ENCODE results near the gene G6PC3. TPM values are rescaled to one million over a fixed set of nuclear protein-coding genes. Genes with fewer than 3 reads are reported as not detected.
"Not testable (repeated sequence)": the region's sequence is repeated elsewhere in the genome, so short reads cannot be mapped to it uniquely, and the experiment has no call there.

Gene G6PC3
- total RNA-seq, 1 experiment from 2014 or later: 59.6 TPM

GRCh38 chr17:44033861-44034408 is 36.6 kb upstream of the G6PC3 start:
- DNase-seq: no peak

GRCh38 chr17:44034688-44035087 is 35.8 kb upstream of the G6PC3 start:
- not testable (repeated sequence) for H3K4me3 ChIP-seq (ENCODE audit: low read length); DNase-seq; H3K27me3 ChIP-seq (ENCODE audit: low read length); H3K4me1 ChIP-seq (ENCODE audit: low read length); H3K4me2 ChIP-seq (ENCODE audit: low read depth, low read length, poor library complexity, severe bottlenecking); H2AFZ ChIP-seq (ENCODE audit: low read length); H3K9ac ChIP-seq (ENCODE audit: low read length); H3K27ac ChIP-seq (ENCODE audit: low read length); H3K9me3 ChIP-seq (ENCODE audit: low read length); H3K79me2 ChIP-seq (ENCODE audit: low read length); H4K20me1 ChIP-seq (ENCODE audit: insufficient read depth, low read depth, low read length); H3K9me2 ChIP-seq (replicated peaks; ENCODE audit: insufficient read depth, low read length)
- peaks cover 29% of the 10 kb centered on the region for H3K36me3 ChIP-seq (ENCODE audit: insufficient read depth, low read length)

More at GRCh38 chr17:44033861-44034408, 36.6 kb upstream of the G6PC3 start:
- Histone ChIP-seq H3K9me3 (ENCODE audit: low read length) (no peaks in the 10 kb centered on the region), H3K27ac (ENCODE audit: low read length) (no peak overlapping the region), H4K20me1 (ENCODE audit: insufficient read depth, low read depth, low read length) (no peaks in the 10 kb centered on the region), H3K9me2 (replicated peaks; ENCODE audit: insufficient read depth, low read length) (no peaks in the 10 kb centered on the region), H3K27me3 (ENCODE audit: low read length) (no peaks in the 10 kb centered on the region), H2AFZ (ENCODE audit: low read length) (no peak overlapping the region), H3K4me1 (ENCODE audit: low read length) (no peaks in the 10 kb centered on the region), H3K4me2 (ENCODE audit: low read depth, low read length, poor library complexity, severe bottlenecking) (no peak overlapping the region), H3K9ac (ENCODE audit: low read length) (no peak overlapping the region), H3K36me3 (ENCODE audit: insufficient read depth, low read length) (peaks cover 28% of the 10 kb centered on the region), H3K4me3 (ENCODE audit: low read length) (no peak overlapping the region), H3K79me2 (ENCODE audit: low read length) (peaks cover 4% of the 10 kb centered on the region; the same call in 1 of the 2 replicates)

- peaks cover 14% of the 10 kb centered on the region; the same call in 1 of the 2 replicates for H4K20me1 ChIP-seq (ENCODE audit: insufficient read depth, low read depth, low read length)
- peaks cover 31% of the 10 kb centered on the region for H3K36me3 ChIP-seq (ENCODE audit: insufficient read depth, low read length)
- DNase-seq: no peak
- no peaks in the 10 kb centered on the region for H3K9me2 ChIP-seq (replicated peaks; ENCODE audit: insufficient read depth, low read length)
- H3K9me3 ChIP-seq (ENCODE audit: low read length): no peaks in the 10 kb centered on the region
- no peak overlapping the region for H3K4me3 ChIP-seq (ENCODE audit: low read length)
- H3K79me2 ChIP-seq (ENCODE audit: low read length): peaks cover 29% of the 10 kb centered on the region
- no peak overlapping the region for H3K27ac ChIP-seq (ENCODE audit: low read length)
- H2AFZ ChIP-seq (ENCODE audit: low read length): no peak overlapping the region
- peaks cover 4% of the 10 kb centered on the region for H3K4me1 ChIP-seq (ENCODE audit: low read length)
- H3K9ac ChIP-seq (ENCODE audit: low read length): no peak overlapping the region
- no peak overlapping the region for H3K4me2 ChIP-seq (ENCODE audit: low read depth, low read length, poor library complexity, severe bottlenecking)
- no peaks in the 10 kb centered on the region for H3K27me3 ChIP-seq (ENCODE audit: low read length)
Measured at GRCh38 chr17:44037471-44037870, 33.1 kb upstream of the G6PC3 start.

GRCh38 chr17:44038604-44039011 is 31.9 kb upstream of the G6PC3 start:
- Histone ChIP-seq H3K4me1 (ENCODE audit: low read length) (peaks cover 4% of the 10 kb centered on the region), H3K4me2 (ENCODE audit: low read depth, low read length, poor library complexity, severe bottlenecking) (no peak overlapping the region), H4K20me1 (ENCODE audit: insufficient read depth, low read depth, low read length) (peaks cover 20% of the 10 kb centered on the region; the same call in 1 of the 2 replicates), H3K9me2 (replicated peaks; ENCODE audit: insufficient read depth, low read length) (no peaks in the 10 kb centered on the region), H3K27me3 (ENCODE audit: low read length) (no peaks in the 10 kb centered on the region), H3K79me2 (ENCODE audit: low read length) (peaks cover 38% of the 10 kb centered on the region), H3K9me3 (ENCODE audit: low read length) (no peaks in the 10 kb centered on the region), H3K36me3 (ENCODE audit: insufficient read depth, low read length) (peaks cover 28% of the 10 kb centered on the region), H2AFZ (ENCODE audit: low read length) (no peak overlapping the region), H3K4me3 (ENCODE audit: low read length) (no peak overlapping the region), H3K9ac (ENCODE audit: low read length) (no peak overlapping the region), H3K27ac (ENCODE audit: low read length) (no peak overlapping the region)
- no peak for DNase-seq

- Histone ChIP-seq H3K4me2 (ENCODE audit: low read depth, low read length, poor library complexity, severe bottlenecking) (no peak overlapping the region), H3K4me3 (ENCODE audit: low read length) (no peak overlapping the region), H3K27ac (ENCODE audit: low read length) (no peak overlapping the region), H3K9me3 (ENCODE audit: low read length) (no peaks in the 10 kb centered on the region), H3K9me2 (replicated peaks; ENCODE audit: insufficient read depth, low read length) (no peaks in the 10 kb centered on the region), H3K27me3 (ENCODE audit: low read length) (no peaks in the 10 kb centered on the region), H3K9ac (ENCODE audit: low read length) (no peak overlapping the region), H2AFZ (ENCODE audit: low read length) (no peak overlapping the region), H3K4me1 (ENCODE audit: low read length) (peaks cover 4% of the 10 kb centered on the region), H3K79me2 (ENCODE audit: low read length) (peaks cover 51% of the 10 kb centered on the region), H4K20me1 (ENCODE audit: insufficient read depth, low read depth, low read length) (peaks cover 29% of the 10 kb centered on the region), H3K36me3 (ENCODE audit: insufficient read depth, low read length) (peaks cover 27% of the 10 kb centered on the region)
- no peak for DNase-seq
Measured at GRCh38 chr17:44039829-44040635, 30.5 kb upstream of the G6PC3 start.

GRCh38 chr17:44043272-44043696 is 27.3 kb upstream of the G6PC3 start:
- no peaks in the 10 kb centered on the region for H3K27me3 ChIP-seq (ENCODE audit: low read length)
- no peaks in the 10 kb centered on the region for H3K9me2 ChIP-seq (replicated peaks; ENCODE audit: insufficient read depth, low read length)
- peaks cover 69% of the 10 kb centered on the region for H3K79me2 ChIP-seq (ENCODE audit: low read length)
- no peaks in the 10 kb centered on the region for H3K9me3 ChIP-seq (ENCODE audit: low read length)
- no peak overlapping the region for H3K27ac ChIP-seq (ENCODE audit: low read length)
- no peak overlapping the region for H3K9ac ChIP-seq (ENCODE audit: low read length)
- no peak for DNase-seq
- no peak overlapping the region for H2AFZ ChIP-seq (ENCODE audit: low read length)
- H4K20me1 ChIP-seq (ENCODE audit: insufficient read depth, low read depth, low read length): peaks cover 29% of the 10 kb centered on the region
- peaks cover 25% of the 10 kb centered on the region for H3K36me3 ChIP-seq (ENCODE audit: insufficient read depth, low read length)
- H3K4me2 ChIP-seq (ENCODE audit: low read depth, low read length, poor library complexity, severe bottlenecking): no peak overlapping the region
- no peak overlapping the region for H3K4me3 ChIP-seq (ENCODE audit: low read length)
- peaks cover 4% of the 10 kb centered on the region for H3K4me1 ChIP-seq (ENCODE audit: low read length)

- Histone ChIP-seq H3K4me3 (ENCODE audit: low read length) (no peak overlapping the region), H3K4me2 (ENCODE audit: low read depth, low read length, poor library complexity, severe bottlenecking) (no peak overlapping the region), H3K9ac (ENCODE audit: low read length) (no peak overlapping the region), H3K36me3 (ENCODE audit: insufficient read depth, low read length) (peaks cover 31% of the 10 kb centered on the region), H4K20me1 (ENCODE audit: insufficient read depth, low read depth, low read length) (peaks cover 29% of the 10 kb centered on the region), H2AFZ (ENCODE audit: low read length) (no peak overlapping the region), H3K9me2 (replicated peaks; ENCODE audit: insufficient read depth, low read length) (no peaks in the 10 kb centered on the region), H3K9me3 (ENCODE audit: low read length) (no peaks in the 10 kb centered on the region), H3K27ac (ENCODE audit: low read length) (no peak overlapping the region), H3K79me2 (ENCODE audit: low read length) (peaks cover 74% of the 10 kb centered on the region), H3K4me1 (ENCODE audit: low read length) (peaks cover 4% of the 10 kb centered on the region), H3K27me3 (ENCODE audit: low read length) (no peaks in the 10 kb centered on the region)
- no peak for DNase-seq
Measured at GRCh38 chr17:44044071-44044470, 26.5 kb upstream of the G6PC3 start.

- peaks cover 4% of the 10 kb centered on the region for H3K4me1 ChIP-seq (ENCODE audit: low read length)
- H3K4me2 ChIP-seq (ENCODE audit: low read depth, low read length, poor library complexity, severe bottlenecking): no peak overlapping the region
- DNase-seq: no peak
- no peak overlapping the region for H3K27ac ChIP-seq (ENCODE audit: low read length)
- peaks cover 27% of the 10 kb centered on the region for H3K36me3 ChIP-seq (ENCODE audit: insufficient read depth, low read length)
- H3K9me2 ChIP-seq (replicated peaks; ENCODE audit: insufficient read depth, low read length): no peaks in the 10 kb centered on the region
- H2AFZ ChIP-seq (ENCODE audit: low read length): no peak overlapping the region
- H3K9ac ChIP-seq (ENCODE audit: low read length): no peak overlapping the region
- H3K9me3 ChIP-seq (ENCODE audit: low read length): no peaks in the 10 kb centered on the region
- peaks cover 73% of the 10 kb centered on the region for H3K79me2 ChIP-seq (ENCODE audit: low read length)
- H4K20me1 ChIP-seq (ENCODE audit: insufficient read depth, low read depth, low read length): peaks cover 21% of the 10 kb centered on the region
- H3K4me3 ChIP-seq (ENCODE audit: low read length): no peak overlapping the region
- H3K27me3 ChIP-seq (ENCODE audit: low read length): no peaks in the 10 kb centered on the region
Measured at GRCh38 chr17:44045486-44045885, 25.0 kb upstream of the G6PC3 start.
